Tibial nerve (tissue), 4 donors: ENCODE measurements around the gene POPDC3. TPM values are rescaled to one million over a fixed set of nuclear protein-coding genes. Genes with fewer than 3 reads are reported as not detected.
A peak's percentile ranks its signal among the peaks of the same experiment; 100 is the strongest.

ENCODE experiments used
- DNase-seq, 2 donors: peaks; one replicate each; pipeline ENCODE4 v3.0.0-alpha.2; 2019; ENCODE audit warnings: low spot score in 2 of 2
- H3K27ac ChIP-seq, 4 donors: fragments of 200-600 bp; sonication (generic) in 3 of 4; one replicate each; pipeline ENCODE4 v1.5.1; 2017 to 2019; ENCODE audit warnings: mild to moderate bottlenecking in 1 of 4
- H3K27me3 ChIP-seq, 2 donors: fragments of 200-600 bp; sonication (generic) in 1 of 2; one replicate each; pipeline versions ENCODE4 v1.5.1 to v1.6.0; 2017 to 2019
- H3K36me3 ChIP-seq, 3 donors: fragments of 200-600 bp; sonication (generic); one replicate each; pipeline ENCODE4 v1.5.1; 2018 to 2019
- H3K4me1 ChIP-seq, 4 donors: fragments of 200-600 bp; sonication (generic) in 3 of 4; one replicate each; pipeline ENCODE4 v1.5.1; 2017 to 2019
- H3K4me3 ChIP-seq, 4 donors: fragments of 200-600 bp; sonication (generic) in 3 of 4; one replicate each; pipeline ENCODE4 v1.5.1; 2017 to 2019; ENCODE audit warnings: mild to moderate bottlenecking in 1 of 4, moderate library complexity in 1 of 4
- H3K9me3 ChIP-seq, 4 donors: fragments of 200-600 bp; sonication (generic) in 3 of 4; one replicate each; pipeline ENCODE4 v1.5.1; 2017 to 2019
- EP300 ChIP-seq, 2 donors: sonication (generic); formaldehyde crosslinking; IDR thresholded peaks; one replicate each; pipeline ENCODE4 v1.6.1; 2017; ENCODE audit warnings: antibody characterized with exemption in 2 of 2, mild to moderate bottlenecking in 1 of 2
- POLR2A ChIP-seq, 2 donors: fragments of 450-650 bp; IDR thresholded peaks; one replicate each; pipeline ENCODE4 v1.6.1; 2017; ENCODE audit warnings: antibody characterized with exemption in 2 of 2, mild to moderate bottlenecking in 2 of 2, moderate library complexity in 2 of 2
- WGBS, 2 donors: methylation state at CpG; one replicate each; pipeline ENCODE4 v1.1.5; 2018; 5-methylcytosine and 5-hydroxymethylcytosine counted together
- total RNA-seq, 4 donors: library from RNA; depleted of rRNA; stranded (reverse); fragments of >200 nt; gene quantifications; one replicate each; pipeline ENCODE4 v1.1.0, GENCODE V29; 2016
- TF ChIP-seq, protein P1 (sequence below), 5 experiments: fragments of 200-600 bp in 3 of 5; fragments of 450-650 bp in 2 of 5; sonication (generic) in 3 of 5; IDR thresholded peaks; one replicate each; pipeline ENCODE4 v1.5.1; 2016 to 2019; ENCODE audit warnings: antibody characterized with exemption in 5 of 5, mild to moderate bottlenecking in 3 of 5, moderate library complexity in 2 of 5

Gene POPDC3
- total RNA-seq, 4 donors from 2014 or later, result 1.8 to 6.7 (median 2.6) TPM

DNA sequence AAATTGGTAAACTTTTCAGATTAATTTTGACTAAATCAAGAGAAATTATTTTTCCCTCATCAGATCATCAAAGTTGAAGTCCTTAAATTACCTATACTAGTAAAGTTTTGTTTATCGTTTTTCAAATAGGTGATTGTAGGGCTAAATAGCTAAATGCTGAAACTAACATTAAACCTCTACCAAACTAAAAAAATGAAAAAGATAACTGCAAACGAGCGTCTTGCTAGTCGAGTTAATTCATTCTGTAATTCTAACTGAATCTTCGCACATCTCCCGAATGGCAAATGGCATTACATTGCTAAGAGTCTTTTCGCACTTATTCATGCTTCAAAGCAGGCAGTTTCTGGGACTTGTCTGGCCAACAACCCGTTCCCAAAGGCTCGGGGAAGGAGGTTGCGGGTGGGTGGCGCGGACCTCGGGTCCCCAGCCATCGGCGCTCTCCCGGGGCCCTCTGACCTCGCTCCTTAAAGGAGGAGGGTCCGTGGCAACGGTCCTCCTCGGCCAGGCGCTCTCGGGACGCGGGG, 43.8 kb downstream of the POPDC3 start:
- 8 to 16% methylated on average over 12 to 24 of the region's 24 CpGs for WGBS, 2 donors
- peaks cover 0 to 12% (median 2%) of the 10 kb centered on the region in 4 donors for H3K4me1 ChIP-seq
- peak overlapping the region; percentile 81 to 94 (median 86) for H3K4me3 ChIP-seq
- H3K9me3 ChIP-seq, result no peaks in the 10 kb centered on the region
- H3K36me3 ChIP-seq, result no peaks in the 10 kb centered on the region
- TF ChIP-seq POLR2A (IDR thresholded peaks at IDR 0.05) (no peak), EP300 (IDR thresholded peaks at IDR 0.05) (no peak)
- TF ChIP-seq, protein P1, sequence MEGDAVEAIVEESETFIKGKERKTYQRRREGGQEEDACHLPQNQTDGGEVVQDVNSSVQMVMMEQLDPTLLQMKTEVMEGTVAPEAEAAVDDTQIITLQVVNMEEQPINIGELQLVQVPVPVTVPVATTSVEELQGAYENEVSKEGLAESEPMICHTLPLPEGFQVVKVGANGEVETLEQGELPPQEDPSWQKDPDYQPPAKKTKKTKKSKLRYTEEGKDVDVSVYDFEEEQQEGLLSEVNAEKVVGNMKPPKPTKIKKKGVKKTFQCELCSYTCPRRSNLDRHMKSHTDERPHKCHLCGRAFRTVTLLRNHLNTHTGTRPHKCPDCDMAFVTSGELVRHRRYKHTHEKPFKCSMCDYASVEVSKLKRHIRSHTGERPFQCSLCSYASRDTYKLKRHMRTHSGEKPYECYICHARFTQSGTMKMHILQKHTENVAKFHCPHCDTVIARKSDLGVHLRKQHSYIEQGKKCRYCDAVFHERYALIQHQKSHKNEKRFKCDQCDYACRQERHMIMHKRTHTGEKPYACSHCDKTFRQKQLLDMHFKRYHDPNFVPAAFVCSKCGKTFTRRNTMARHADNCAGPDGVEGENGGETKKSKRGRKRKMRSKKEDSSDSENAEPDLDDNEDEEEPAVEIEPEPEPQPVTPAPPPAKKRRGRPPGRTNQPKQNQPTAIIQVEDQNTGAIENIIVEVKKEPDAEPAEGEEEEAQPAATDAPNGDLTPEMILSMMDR (IDR thresholded peaks at IDR 0.05), result no peak
- DNase-seq, result no peak
- H3K27ac ChIP-seq, result peak overlapping the region; percentile 54 to 82 (median 75)
- no peaks in the 10 kb centered on the region for H3K27me3 ChIP-seq

- 67 to 73% methylated on average over 4 of the region's 4 CpGs for WGBS, 2 donors
These were observed 44.8 kb downstream of the POPDC3 start for GRCh38 chr6:105135056-105135455.

DNA sequence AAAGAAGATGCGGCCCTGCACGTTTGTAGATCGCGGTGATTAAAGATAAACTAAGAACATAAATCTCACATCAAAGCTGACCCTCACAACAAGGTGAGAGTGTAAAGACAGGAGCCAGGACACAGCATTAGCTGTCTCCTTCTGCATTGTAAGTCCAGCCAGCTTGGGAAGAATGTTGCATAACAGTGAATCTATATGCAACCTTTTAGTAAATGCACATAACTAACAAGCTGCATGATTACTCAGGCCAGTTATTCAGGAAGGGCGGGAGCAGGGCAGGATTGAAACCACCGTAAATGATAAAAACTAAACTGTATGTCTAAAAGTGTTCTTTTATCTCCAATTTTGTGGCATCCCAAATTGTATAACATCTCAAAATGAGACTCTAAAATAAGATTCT, 57.1 kb downstream of the POPDC3 start:
- H3K27me3 ChIP-seq, result no peaks in the 10 kb centered on the region
- no peak for DNase-seq
- H3K27ac ChIP-seq, result no peak overlapping the region
- H3K4me3 ChIP-seq, result no peak overlapping the region
- H3K9me3 ChIP-seq, result no peaks in the 10 kb centered on the region
- TF ChIP-seq, protein P1 (IDR thresholded peaks at IDR 0.05), result no peak
- TF ChIP-seq EP300 (IDR thresholded peaks at IDR 0.05), result no peak
- no peak for TF ChIP-seq POLR2A (IDR thresholded peaks at IDR 0.05)
- 65 to 67% methylated on average over 6 of the region's 6 CpGs for WGBS, 2 donors
- no peaks in the 10 kb centered on the region for H3K4me1 ChIP-seq
- H3K36me3 ChIP-seq, result peaks cover 0 to under 1% (median 0%) of the 10 kb centered on the region in 3 donors

More at GRCh38 chr6:105135056-105135455, 44.8 kb downstream of the POPDC3 start:
- DNase-seq, result no peak
- Histone ChIP-seq H3K27me3 (no peaks in the 10 kb centered on the region), H3K9me3 (no peaks in the 10 kb centered on the region), H3K4me3 (no peak overlapping the region), H3K4me1 (peaks cover 0 to 12% (median 2%) of the 10 kb centered on the region in 4 donors), H3K36me3 (no peaks in the 10 kb centered on the region), H3K27ac (no peak overlapping the region)
- TF ChIP-seq POLR2A (IDR thresholded peaks at IDR 0.05), result no peak
- TF ChIP-seq EP300 (IDR thresholded peaks at IDR 0.05), result no peak
- TF ChIP-seq, protein P1 (IDR thresholded peaks at IDR 0.05), result no peak

DNA sequence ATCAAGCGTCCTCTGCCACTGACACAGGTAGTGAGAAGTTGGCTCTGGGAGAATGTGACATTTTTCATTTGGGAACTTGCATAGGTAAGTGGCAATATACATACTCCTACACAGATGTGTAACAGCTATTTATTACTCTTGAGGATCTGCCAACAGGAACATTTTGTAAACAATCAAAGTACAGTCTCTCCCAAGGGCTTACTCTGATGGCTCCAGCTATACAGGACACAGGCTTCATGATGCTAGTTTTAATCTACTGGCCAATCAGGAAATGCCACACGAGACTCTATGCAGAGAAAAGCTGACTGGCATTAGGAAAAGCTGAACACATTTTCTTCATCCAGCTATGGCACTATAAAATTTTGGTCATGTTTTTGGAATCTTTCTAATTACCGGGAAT, 57.8 kb downstream of the POPDC3 start:
- no peaks in the 10 kb centered on the region for H3K27me3 ChIP-seq
- DNase-seq, result no peak
- no peaks in the 10 kb centered on the region for H3K9me3 ChIP-seq
- WGBS, 2 donors, result 79 to 81% methylated on average over 3 of the region's 3 CpGs
- H3K36me3 ChIP-seq, result peaks cover 0 to 5% (median 0%) of the 10 kb centered on the region in 3 donors
- TF ChIP-seq, protein P1 (IDR thresholded peaks at IDR 0.05), result no peak
- no peak for TF ChIP-seq EP300 (IDR thresholded peaks at IDR 0.05)
- TF ChIP-seq POLR2A (IDR thresholded peaks at IDR 0.05), result no peak
- no peaks in the 10 kb centered on the region for H3K4me1 ChIP-seq
- H3K27ac ChIP-seq, result no peak overlapping the region
- no peak overlapping the region for H3K4me3 ChIP-seq

DNA sequence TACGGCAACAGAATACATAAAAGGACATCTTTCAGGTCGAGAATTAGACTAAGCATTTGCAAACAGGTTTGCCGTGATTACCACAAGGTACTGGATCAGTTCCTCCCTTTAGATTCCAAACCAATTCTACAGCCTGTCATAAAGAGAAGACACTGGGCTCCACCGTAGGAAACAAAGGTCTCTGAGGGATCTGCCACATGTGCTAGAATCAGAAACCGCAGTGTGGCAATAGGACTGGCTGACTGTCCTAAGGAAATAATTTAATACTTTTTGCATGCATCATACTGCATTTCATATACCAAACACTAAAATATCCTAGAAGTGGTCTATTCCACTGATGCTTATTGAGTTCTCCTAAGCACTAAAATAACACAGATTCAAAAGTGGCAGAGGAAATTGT, 59.2 kb downstream of the POPDC3 start:
- H3K27ac ChIP-seq, result no peak overlapping the region
- 81 to 91% methylated on average over 5 of the region's 5 CpGs for WGBS, 2 donors
- H3K4me3 ChIP-seq, result no peak overlapping the region
- no peaks in the 10 kb centered on the region for H3K4me1 ChIP-seq
- H3K36me3 ChIP-seq, result peaks cover 0 to 5% (median 0%) of the 10 kb centered on the region in 3 donors
- H3K27me3 ChIP-seq, result no peaks in the 10 kb centered on the region
- DNase-seq, result no peak
- TF ChIP-seq EP300 (IDR thresholded peaks at IDR 0.05) (no peak), POLR2A (IDR thresholded peaks at IDR 0.05) (no peak)
- TF ChIP-seq, protein P1 (IDR thresholded peaks at IDR 0.05), result no peak
- H3K9me3 ChIP-seq, result no peaks in the 10 kb centered on the region
